Colonic mucosa (tissue), 4 donors: Measurements from ENCODE around the gene RNF43. TPM values are rescaled to one million over a fixed set of nuclear protein-coding genes. Genes with fewer than 3 reads are reported as not detected.

ENCODE experiments used
- DNase-seq: peaks from one replicate; pipeline ENCODE4 v3.0.0-alpha.2; 2020
- H3K27ac ChIP-seq: fragments of 200-600 bp; one replicate; pipeline ENCODE4 v1.8.0; 2021
- H3K27me3 ChIP-seq: fragments of 200-600 bp; one replicate; pipeline ENCODE4 v1.8.0; 2021
- H3K36me3 ChIP-seq: fragments of 200-600 bp; one replicate; pipeline ENCODE4 v1.8.0; 2021
- H3K4me1 ChIP-seq: fragments of 200-600 bp; one replicate; pipeline ENCODE4 v1.8.0; 2021; ENCODE audit warnings: mild to moderate bottlenecking
- H3K4me3 ChIP-seq: fragments of 200-600 bp; one replicate; pipeline ENCODE4 v1.8.0; 2021
- H3K9ac ChIP-seq, 2 donors: one replicate each; pipeline ENCODE4 v1.7.0; 2013; ENCODE audit warnings: control low read depth in 2 of 2, low read depth in 2 of 2, low read length in 2 of 2
- H3K9me3 ChIP-seq: fragments of 200-600 bp; one replicate; pipeline ENCODE4 v1.8.0; 2021
- intact Hi-C: fragments of 100-400 bp; cut with DNase I; formaldehyde crosslinking; loops from one replicate; pipeline ENCODE4 v1.14.1; 2022
- total RNA-seq, 2 donors: library from RNA; stranded (reverse); fragmentation: NEBNext Ultra II Directional in 1 of 2; extraction: Animal tissue kit (Norgen Biotek cat#: 25700) in 1 of 2; gene quantifications; one replicate each; pipeline ENCODE4 v1.2.1, GENCODE V29; 2021
- TF ChIP-seq, protein P1 (sequence below): fragments of 200-600 bp; IDR thresholded peaks from one replicate; pipeline ENCODE4 v1.8.0; 2022; ENCODE audit warnings: antibody characterized with exemption, mild to moderate bottlenecking
- donor health status: healthy.
- donor health status: DM: no; HTN: no; CAD: no.
- donor health status: DM: no; HTN: no; CAD: no.

RNF43 gene
- total RNA-seq, 2 donors from 2014 or later = 38.5 to 51.2 TPM

DNA sequence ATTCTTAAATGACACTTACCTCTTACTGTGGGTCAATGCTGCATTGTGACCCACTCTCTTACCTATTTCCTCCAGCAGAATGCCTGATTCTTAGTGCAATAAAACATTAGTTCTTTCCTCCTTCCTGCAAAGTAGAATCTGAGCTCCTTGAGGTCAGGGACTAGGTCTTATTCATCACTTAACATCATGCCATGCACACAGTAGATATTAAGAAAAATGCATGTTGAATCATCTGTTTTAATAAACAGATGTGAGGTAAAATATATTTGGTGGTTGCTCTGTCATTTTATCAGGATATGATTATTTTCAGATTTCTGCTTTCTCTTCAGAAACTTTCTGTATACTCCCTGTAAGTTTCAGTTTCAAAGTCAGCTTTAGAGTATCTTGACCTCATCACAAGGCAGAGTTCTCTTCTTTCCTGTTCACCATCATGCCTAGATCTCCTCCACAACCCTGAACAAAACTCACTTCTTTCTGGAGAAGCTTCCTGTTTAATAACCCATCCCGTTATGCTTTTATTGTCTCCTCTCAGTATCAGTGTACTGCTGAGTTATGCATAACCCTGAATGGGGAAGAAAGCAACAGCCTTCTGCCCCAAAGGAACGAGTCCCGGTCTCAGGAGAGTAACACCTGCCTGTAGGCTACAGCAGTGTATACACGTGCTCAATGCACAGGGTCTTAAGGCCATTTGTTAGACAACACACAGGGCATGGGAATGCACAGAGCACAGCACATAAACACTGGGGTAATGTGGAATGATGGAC is 35.0 kb downstream of the RNF43 start:
- H3K9ac ChIP-seq = peak overlapping the region in 1 of 2 donors; percentile 46
- no peaks in the 10 kb centered on the region for H3K27me3 ChIP-seq
- intact Hi-C loops = no loop called here
- no peaks in the 10 kb centered on the region for H3K9me3 ChIP-seq
- no peaks in the 10 kb centered on the region for H3K36me3 ChIP-seq
- TF ChIP-seq, protein P1, sequence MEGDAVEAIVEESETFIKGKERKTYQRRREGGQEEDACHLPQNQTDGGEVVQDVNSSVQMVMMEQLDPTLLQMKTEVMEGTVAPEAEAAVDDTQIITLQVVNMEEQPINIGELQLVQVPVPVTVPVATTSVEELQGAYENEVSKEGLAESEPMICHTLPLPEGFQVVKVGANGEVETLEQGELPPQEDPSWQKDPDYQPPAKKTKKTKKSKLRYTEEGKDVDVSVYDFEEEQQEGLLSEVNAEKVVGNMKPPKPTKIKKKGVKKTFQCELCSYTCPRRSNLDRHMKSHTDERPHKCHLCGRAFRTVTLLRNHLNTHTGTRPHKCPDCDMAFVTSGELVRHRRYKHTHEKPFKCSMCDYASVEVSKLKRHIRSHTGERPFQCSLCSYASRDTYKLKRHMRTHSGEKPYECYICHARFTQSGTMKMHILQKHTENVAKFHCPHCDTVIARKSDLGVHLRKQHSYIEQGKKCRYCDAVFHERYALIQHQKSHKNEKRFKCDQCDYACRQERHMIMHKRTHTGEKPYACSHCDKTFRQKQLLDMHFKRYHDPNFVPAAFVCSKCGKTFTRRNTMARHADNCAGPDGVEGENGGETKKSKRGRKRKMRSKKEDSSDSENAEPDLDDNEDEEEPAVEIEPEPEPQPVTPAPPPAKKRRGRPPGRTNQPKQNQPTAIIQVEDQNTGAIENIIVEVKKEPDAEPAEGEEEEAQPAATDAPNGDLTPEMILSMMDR = no peak
- peak overlapping the region; percentile 54 for H3K27ac ChIP-seq
- peaks cover 5% of the 10 kb centered on the region for H3K4me1 ChIP-seq
- no peak overlapping the region for H3K4me3 ChIP-seq
- no peak for DNase-seq

DNA sequence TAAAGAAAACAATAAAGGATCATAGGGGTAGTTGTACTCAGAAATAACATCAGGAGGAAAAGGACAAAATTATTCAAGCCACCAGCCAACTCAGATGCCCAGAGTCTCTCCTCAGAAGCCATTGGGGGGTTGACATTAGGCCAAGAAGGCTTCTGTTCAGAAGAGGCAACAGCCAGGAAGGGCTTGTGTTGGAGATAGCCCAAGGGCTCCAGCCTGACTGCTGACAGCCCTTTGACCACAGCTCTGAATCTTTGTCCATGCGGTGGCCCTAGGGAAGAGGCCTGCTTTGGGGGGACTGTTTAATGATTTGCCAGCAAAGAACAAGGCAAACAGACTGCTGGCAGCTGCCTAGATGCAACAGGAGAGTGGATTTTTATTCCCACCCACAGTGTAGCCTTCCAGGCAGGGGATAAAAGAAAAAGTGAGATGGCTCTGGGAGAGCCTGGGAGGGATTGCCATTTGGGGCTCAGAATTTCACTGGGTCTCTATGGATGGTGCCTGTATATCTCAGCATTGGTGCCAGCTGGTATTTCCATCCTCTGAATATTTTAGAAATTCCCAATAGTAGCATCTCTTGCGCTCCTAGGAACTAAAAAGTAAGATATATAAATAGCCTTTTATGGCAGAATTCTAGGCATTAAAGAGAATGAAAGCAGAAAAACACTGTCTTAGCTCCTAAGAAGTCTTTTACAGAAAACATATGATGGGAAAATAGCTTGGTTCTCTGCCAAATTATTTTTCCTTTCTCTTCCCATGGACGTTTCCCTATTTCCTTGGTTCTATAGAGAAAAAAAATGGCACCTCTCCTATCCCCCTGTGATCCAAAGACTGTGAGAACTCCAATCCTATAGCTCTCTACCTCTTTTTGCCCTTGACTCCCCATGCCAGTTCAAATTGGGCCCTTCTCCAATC is 36.0 kb downstream of the RNF43 start:
- Histone ChIP-seq H3K36me3 (no peaks in the 10 kb centered on the region), H3K9me3 (no peaks in the 10 kb centered on the region), H3K9ac (peak overlapping the region in 1 of 2 donors; percentile 47), H3K4me3 (no peak overlapping the region), H3K27me3 (no peaks in the 10 kb centered on the region), H3K27ac (peak overlapping the region; percentile 54), H3K4me1 (peaks cover 14% of the 10 kb centered on the region)
- intact Hi-C loops = no loop called here
- DNase-seq = peak; percentile 57
- TF ChIP-seq, protein P1 = no peak

DNA sequence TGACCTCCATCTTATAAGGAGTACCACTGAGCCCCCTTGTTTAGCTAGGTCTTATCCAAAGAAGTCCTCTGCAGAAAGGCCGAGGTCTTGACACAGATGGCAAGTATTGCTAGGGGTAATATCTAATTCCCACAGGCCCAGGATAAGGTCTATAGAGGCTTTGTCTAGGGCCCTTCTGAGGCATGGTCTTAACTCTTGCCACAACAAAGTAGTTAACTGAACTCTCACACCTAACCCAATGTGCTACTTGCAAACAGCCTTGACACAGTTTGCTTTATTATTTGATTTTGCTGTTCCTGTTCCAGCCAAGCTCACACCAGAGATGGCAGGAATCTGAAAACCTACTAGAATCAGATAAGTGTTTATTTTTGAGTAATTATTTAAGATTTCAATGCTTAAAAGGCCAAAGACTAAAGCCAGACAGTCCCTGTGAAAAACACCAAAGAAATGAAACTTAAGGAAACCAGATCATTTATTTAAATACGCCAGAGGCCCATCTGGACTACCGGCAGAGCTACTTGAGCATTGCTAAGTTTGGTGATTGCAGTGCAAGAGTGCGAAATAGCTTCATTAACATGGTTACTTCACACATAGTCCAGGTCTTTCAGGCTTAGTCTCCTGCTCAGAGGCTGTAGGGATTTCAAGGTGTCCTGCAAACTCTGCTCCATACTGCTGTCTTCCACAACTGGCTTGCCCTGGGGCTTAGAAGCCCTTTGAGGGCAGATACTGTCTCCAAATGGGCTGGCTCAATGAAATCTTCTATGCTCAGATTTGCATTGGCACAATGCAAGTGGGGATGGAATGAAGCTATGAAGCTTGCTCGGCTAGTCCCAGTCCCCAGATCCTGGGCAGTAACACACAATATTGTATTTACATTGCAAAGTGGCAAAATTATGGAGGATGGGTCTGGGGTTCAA is 36.9 kb downstream of the RNF43 start:
- peaks cover 21% of the 10 kb centered on the region for H3K4me1 ChIP-seq
- peak overlapping the region in 1 of 2 donors; percentile 49 for H3K9ac ChIP-seq
- intact Hi-C loops = no loop called here
- TF ChIP-seq, protein P1 = no peak
- H3K27me3 ChIP-seq = no peaks in the 10 kb centered on the region
- no peaks in the 10 kb centered on the region for H3K9me3 ChIP-seq
- no peak for DNase-seq
- no peak overlapping the region for H3K4me3 ChIP-seq
- peak overlapping the region; percentile 24 for H3K27ac ChIP-seq
- H3K36me3 ChIP-seq = no peaks in the 10 kb centered on the region

DNA sequence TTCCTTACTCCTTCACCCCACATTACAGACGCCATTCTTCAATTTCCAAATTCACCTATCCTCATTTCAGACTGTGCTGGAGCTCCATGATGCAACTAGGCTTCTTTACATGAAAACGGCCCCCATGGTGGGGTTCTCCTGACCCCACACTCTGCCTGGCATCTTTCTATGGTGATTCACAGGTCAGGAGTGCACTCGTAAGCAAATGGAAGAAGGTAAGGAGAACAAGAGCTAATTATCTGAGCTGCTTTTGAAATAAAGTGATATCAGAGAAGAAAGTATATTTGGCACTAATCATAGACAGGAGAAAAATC is 37.9 kb downstream of the RNF43 start:
- Histone ChIP-seq H3K27me3 (no peaks in the 10 kb centered on the region), H3K27ac (no peak overlapping the region), H3K4me1 (peaks cover 25% of the 10 kb centered on the region), H3K9ac (peak overlapping the region in 1 of 2 donors; percentile 60), H3K4me3 (no peak overlapping the region), H3K9me3 (no peaks in the 10 kb centered on the region), H3K36me3 (no peaks in the 10 kb centered on the region)
- no peak for DNase-seq
- intact Hi-C loops = no loop called here
- TF ChIP-seq, protein P1 = no peak
